A549 (cell line): Measurements from ENCODE around the gene SYNC. TPM values are rescaled to one million over a fixed set of nuclear protein-coding genes. Genes with fewer than 3 reads are reported as not detected.

Experiments used
- ATAC-seq, 2 experiments: fragments of 200-7000 bp in 1 of 2; fragments of >200 bp in 1 of 2; cut with Nextera tagmentation in 1 of 2; cut with Tn5 transposase in 1 of 2; 3 replicates each; pipeline versions ENCODE4 v1.8.0 to v1.9.1; 2018 to 2020; ENCODE audit warnings: mild to moderate bottlenecking in 1 of 2, moderate library complexity in 1 of 2
- CTCF ChIA-PET: fragments of 300-600 bp; sonication (Branson Sonifier 250); formaldehyde crosslinking; extraction: SDS; loops from one replicate; lab custom pipeline; 2021; ENCODE audit warnings: antibody characterized with exemption, inconsistent platforms; lab: Yijun Ruan, JAX
- POLR2A ChIA-PET: fragments of 350-600 bp; formaldehyde crosslinking; extraction: SDS; loops from one replicate; lab custom pipeline; 2021; ENCODE audit warnings: antibody characterized with exemption, inconsistent platforms; lab: Yijun Ruan, JAX
- DNase-seq, 2 experiments: peaks; one replicate each; pipeline versions ENCODE4 v3.0.0 to v3.0.0-alpha.2; 2011 to 2016; ENCODE audit warnings: low read depth in 1 of 2, low spot score in 1 of 2
- FAIRE-seq: peaks from 2 replicates; lab custom pipeline; 2011; peaks lifted over from hg19 to GRCh38; lab: Jason Lieb, UNC
- H3K27ac ChIP-seq, 2 experiments: fragments of >200 bp; sonication (Bioruptor Twin); formaldehyde crosslinking; 3 replicates each; pipeline ENCODE4 v1.5.1; 2016 to 2017
- H3K4me1 ChIP-seq: fragments of >200 bp; sonication (Bioruptor Twin); formaldehyde crosslinking; 3 replicates; pipeline ENCODE4 v1.6.1; 2016
- H3K4me2 ChIP-seq: fragments of >200 bp; sonication (Bioruptor Twin); formaldehyde crosslinking; 3 replicates; pipeline ENCODE4 v1.6.1; 2016
- H3K4me3 ChIP-seq: fragments of >200 bp; sonication (Bioruptor Twin); formaldehyde crosslinking; 3 replicates; pipeline ENCODE4 v1.5.1; 2016
- H3K9me3 ChIP-seq: fragments of >200 bp; sonication (Bioruptor Twin); formaldehyde crosslinking; 3 replicates; pipeline ENCODE4 v1.6.1; 2016
- BHLHE40 ChIP-seq: IDR thresholded peaks from 2 replicates; pipeline ENCODE4 v1.6.1; 2012; ENCODE audit warnings: low read depth, low read length, inconsistent platforms
- CBX2 ChIP-seq: fragments of 200-600 bp; sonication (generic); IDR thresholded peaks from 2 replicates; pipeline ENCODE4 v1.6.1; 2016; ENCODE audit warnings: low read depth, mild to moderate bottlenecking, borderline replicate concordance
- ESRRA ChIP-seq: fragments of 150-350 bp; IDR thresholded peaks from 2 replicates; pipeline ENCODE4 v1.6.1; 2014; ENCODE audit warnings: mild to moderate bottlenecking, low read length, borderline replicate concordance
- FOSB ChIP-seq: fragments of 250-450 bp; sonication (Bioruptor Pico); IDR thresholded peaks from 2 replicates; pipeline ENCODE4 v1.5.0; 2020; ENCODE audit warnings: mild to moderate bottlenecking, moderate library complexity
- FOSL2 ChIP-seq, 2 experiments: fragments of 450-650 bp in 1 of 2; fragments of >200 bp in 1 of 2; sonication (Bioruptor Twin) in 1 of 2; formaldehyde crosslinking; IDR thresholded peaks; 2 replicates each; pipeline versions ENCODE4 v1.5.0 to v1.6.1; 2016 to 2020; ENCODE audit warnings: mild to moderate bottlenecking in 1 of 2, moderate library complexity in 1 of 2
- FOXS1 ChIP-seq: fragments of 250-450 bp; sonication (Bioruptor Pico); IDR thresholded peaks from 2 replicates; pipeline ENCODE4 v1.5.0; 2020; ENCODE audit warnings: mild to moderate bottlenecking, moderate library complexity
- HDAC2 ChIP-seq: fragments of 200-600 bp; sonication (generic); IDR thresholded peaks from 2 replicates; pipeline ENCODE4 v1.6.1; 2016
- HEYL ChIP-seq: fragments of 250-450 bp; sonication (Bioruptor Pico); IDR thresholded peaks from 2 replicates; pipeline ENCODE4 v1.8.0; 2021; ENCODE audit warnings: mild to moderate bottlenecking, moderate library complexity
- HOXB13 ChIP-seq: fragments of 250-450 bp; sonication (Bioruptor Pico); IDR thresholded peaks from 2 replicates; pipeline ENCODE4 v1.5.0; 2020; ENCODE audit warnings: low read depth, mild to moderate bottlenecking, moderate library complexity
- HOXB5 ChIP-seq: fragments of 250-450 bp; sonication (Bioruptor Pico); IDR thresholded peaks from 2 replicates; pipeline ENCODE4 v1.5.0; 2020; ENCODE audit warnings: mild to moderate bottlenecking, moderate library complexity
- JUN ChIP-seq, 2 experiments: fragments of >200 bp; sonication (Bioruptor Twin); formaldehyde crosslinking; IDR thresholded peaks; 2 replicates in 1 of 2; 3 replicates in 1 of 2; pipeline ENCODE4 v1.6.1; 2016 to 2017
- JUNB ChIP-seq: fragments of >200 bp; sonication (Bioruptor Twin); formaldehyde crosslinking; IDR thresholded peaks from 2 replicates; pipeline ENCODE4 v1.6.1; 2016
- MAZ ChIP-seq: fragments of 150-350 bp; IDR thresholded peaks from 2 replicates; pipeline ENCODE4 v1.6.1; 2014; ENCODE audit warnings: antibody characterized with exemption, low read depth, low read length, borderline replicate concordance
- MYC ChIP-seq: IDR thresholded peaks from 2 replicates; pipeline ENCODE4 v1.6.1; 2012; ENCODE audit warnings: mild to moderate bottlenecking, inconsistent platforms, low read length, improper control_type of control experiment, borderline replicate concordance
- NPAS2 ChIP-seq: fragments of 250-450 bp; sonication (Bioruptor Pico); IDR thresholded peaks from 2 replicates; pipeline ENCODE4 v1.8.0; 2022; ENCODE audit warnings: mild to moderate bottlenecking, moderate library complexity, borderline replicate concordance
- TP53 ChIP-seq: fragments of 250-450 bp; sonication (Bioruptor Pico); IDR thresholded peaks from 2 replicates; pipeline ENCODE4 v1.5.0; 2021; ENCODE audit warnings: mild to moderate bottlenecking, moderate library complexity
- WGBS: methylation state at CpG from one replicate; pipeline ENCODE4 v1.1.6; 2017; ENCODE audit errors: missing lambda C conversion rate; 5-methylcytosine and 5-hydroxymethylcytosine counted together
- polyA plus RNA-seq, 4 experiments: library from polyadenylated mRNA; depleted of rRNA in 3 of 4; stranded (reverse); fragments of >200 nt; fragmentation: RNase III in 1 of 4; extraction: RNeasy Plus Mini Kit Qiagen cat#74134 plus additional on column Dnase treatment in 1 of 4; gene quantifications; 2 replicates in 3 of 4; 3 replicates in 1 of 4; pipeline ENCODE4 v1.2.3, GENCODE V29; 2011 to 2017
- TF ChIP-seq, protein P1 (sequence below): fragments of >200 bp; sonication (Bioruptor Twin); formaldehyde crosslinking; IDR thresholded peaks from 3 replicates; pipeline ENCODE4 v1.5.1; 2016
- TF ChIP-seq, protein P2 (sequence below): fragments of >200 bp; sonication (Bioruptor Twin); formaldehyde crosslinking; IDR thresholded peaks from 3 replicates; pipeline ENCODE4 v1.6.1; 2016
- TF ChIP-seq, protein P3 (sequence below): fragments of 250-450 bp; sonication (Bioruptor Pico); IDR thresholded peaks from 2 replicates; pipeline ENCODE4 v1.5.0; 2021; ENCODE audit warnings: mild to moderate bottlenecking, moderate library complexity, borderline replicate concordance
- TF ChIP-seq, protein P4 (sequence below): fragments of 250-450 bp; sonication (Bioruptor Pico); IDR thresholded peaks from 2 replicates; pipeline ENCODE4 v1.5.0; 2020; ENCODE audit warnings: low read depth, mild to moderate bottlenecking, moderate library complexity

The SYNC gene
- polyA plus RNA-seq, 2 of the 4 experiments (the other 2 are of a cell fraction) = 7.7 to 12.0 TPM

DNA sequence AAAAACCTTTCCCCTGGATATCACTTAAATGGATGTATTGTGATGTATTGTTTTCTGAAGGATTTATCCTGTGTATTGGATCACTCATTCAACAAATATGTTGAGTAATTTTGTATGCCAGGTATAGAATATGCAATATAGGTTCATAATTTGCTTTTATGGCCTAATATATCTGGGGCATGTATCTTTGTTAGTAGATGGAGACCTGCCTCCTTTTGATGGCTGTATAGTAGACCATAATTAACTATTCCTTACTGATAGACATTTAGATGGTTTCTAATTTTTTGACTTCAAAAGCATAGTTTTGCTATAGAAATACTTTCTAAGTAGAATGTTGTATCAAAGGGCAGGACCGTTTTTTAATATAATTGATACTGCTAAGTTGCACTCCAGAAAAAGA is 43.0 kb downstream of the SYNC start:
- Histone ChIP-seq H3K4me1 (no peaks in the 10 kb centered on the region), H3K27ac (no peak overlapping the region), H3K4me2 (no peak overlapping the region), H3K4me3 (no peak overlapping the region), H3K9me3 (no peaks in the 10 kb centered on the region)
- no peak for FAIRE-seq
- WGBS = 89% methylated on average over 1 of the region's 1 CpG
- DNase-seq = no peak
- ChIA-PET CTCF (interaction anchor here (1.1 kb wide), 1 partner anchor 17 kb away, joined by 3 read pairs; no protein-coding TSS in a partner anchor), POLR2A (interaction anchor here (0.6 to 1.2 kb wide), 2 partner anchors 8 to 9 kb away, joined by 5 read pairs; partner anchors contain the start of gene RBBP4)
- ATAC-seq = no peak
- TF ChIP-seq BHLHE40 (no peak), FOSL2 (IDR thresholded peaks at IDR 0.05) (no peak), FOSL2 (CRISPR knock-in tag; IDR thresholded peaks at IDR 0.05) (no peak), JUNB (no peak), CBX2 (no peak), NPAS2 (CRISPR knock-in tag) (no peak), HDAC2 (no peak), FOSB (CRISPR knock-in tag) (no peak), HOXB5 (no peak), JUN (IDR thresholded peaks at IDR 0.05) (no peak), HEYL (CRISPR knock-in tag) (no peak)
- TF ChIP-seq, protein P1, sequence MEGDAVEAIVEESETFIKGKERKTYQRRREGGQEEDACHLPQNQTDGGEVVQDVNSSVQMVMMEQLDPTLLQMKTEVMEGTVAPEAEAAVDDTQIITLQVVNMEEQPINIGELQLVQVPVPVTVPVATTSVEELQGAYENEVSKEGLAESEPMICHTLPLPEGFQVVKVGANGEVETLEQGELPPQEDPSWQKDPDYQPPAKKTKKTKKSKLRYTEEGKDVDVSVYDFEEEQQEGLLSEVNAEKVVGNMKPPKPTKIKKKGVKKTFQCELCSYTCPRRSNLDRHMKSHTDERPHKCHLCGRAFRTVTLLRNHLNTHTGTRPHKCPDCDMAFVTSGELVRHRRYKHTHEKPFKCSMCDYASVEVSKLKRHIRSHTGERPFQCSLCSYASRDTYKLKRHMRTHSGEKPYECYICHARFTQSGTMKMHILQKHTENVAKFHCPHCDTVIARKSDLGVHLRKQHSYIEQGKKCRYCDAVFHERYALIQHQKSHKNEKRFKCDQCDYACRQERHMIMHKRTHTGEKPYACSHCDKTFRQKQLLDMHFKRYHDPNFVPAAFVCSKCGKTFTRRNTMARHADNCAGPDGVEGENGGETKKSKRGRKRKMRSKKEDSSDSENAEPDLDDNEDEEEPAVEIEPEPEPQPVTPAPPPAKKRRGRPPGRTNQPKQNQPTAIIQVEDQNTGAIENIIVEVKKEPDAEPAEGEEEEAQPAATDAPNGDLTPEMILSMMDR = no peak
- TF ChIP-seq, protein P2, sequence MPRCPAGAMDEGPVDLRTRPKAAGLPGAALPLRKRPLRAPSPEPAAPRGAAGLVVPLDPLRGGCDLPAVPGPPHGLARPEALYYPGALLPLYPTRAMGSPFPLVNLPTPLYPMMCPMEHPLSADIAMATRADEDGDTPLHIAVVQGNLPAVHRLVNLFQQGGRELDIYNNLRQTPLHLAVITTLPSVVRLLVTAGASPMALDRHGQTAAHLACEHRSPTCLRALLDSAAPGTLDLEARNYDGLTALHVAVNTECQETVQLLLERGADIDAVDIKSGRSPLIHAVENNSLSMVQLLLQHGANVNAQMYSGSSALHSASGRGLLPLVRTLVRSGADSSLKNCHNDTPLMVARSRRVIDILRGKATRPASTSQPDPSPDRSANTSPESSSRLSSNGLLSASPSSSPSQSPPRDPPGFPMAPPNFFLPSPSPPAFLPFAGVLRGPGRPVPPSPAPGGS = no peak
- TF ChIP-seq, protein P3, sequence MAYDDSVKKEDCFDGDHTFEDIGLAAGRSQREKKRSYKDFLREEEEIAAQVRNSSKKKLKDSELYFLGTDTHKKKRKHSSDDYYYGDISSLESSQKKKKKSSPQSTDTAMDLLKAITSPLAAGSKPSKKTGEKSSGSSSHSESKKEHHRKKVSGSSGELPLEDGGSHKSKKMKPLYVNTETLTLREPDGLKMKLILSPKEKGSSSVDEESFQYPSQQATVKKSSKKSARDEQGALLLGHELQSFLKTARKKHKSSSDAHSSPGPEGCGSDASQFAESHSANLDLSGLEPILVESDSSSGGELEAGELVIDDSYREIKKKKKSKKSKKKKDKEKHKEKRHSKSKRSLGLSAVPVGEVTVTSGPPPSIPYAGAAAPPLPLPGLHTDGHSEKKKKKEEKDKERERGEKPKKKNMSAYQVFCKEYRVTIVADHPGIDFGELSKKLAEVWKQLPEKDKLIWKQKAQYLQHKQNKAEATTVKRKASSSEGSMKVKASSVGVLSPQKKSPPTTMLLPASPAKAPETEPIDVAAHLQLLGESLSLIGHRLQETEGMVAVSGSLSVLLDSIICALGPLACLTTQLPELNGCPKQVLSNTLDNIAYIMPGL = no peak

DNA sequence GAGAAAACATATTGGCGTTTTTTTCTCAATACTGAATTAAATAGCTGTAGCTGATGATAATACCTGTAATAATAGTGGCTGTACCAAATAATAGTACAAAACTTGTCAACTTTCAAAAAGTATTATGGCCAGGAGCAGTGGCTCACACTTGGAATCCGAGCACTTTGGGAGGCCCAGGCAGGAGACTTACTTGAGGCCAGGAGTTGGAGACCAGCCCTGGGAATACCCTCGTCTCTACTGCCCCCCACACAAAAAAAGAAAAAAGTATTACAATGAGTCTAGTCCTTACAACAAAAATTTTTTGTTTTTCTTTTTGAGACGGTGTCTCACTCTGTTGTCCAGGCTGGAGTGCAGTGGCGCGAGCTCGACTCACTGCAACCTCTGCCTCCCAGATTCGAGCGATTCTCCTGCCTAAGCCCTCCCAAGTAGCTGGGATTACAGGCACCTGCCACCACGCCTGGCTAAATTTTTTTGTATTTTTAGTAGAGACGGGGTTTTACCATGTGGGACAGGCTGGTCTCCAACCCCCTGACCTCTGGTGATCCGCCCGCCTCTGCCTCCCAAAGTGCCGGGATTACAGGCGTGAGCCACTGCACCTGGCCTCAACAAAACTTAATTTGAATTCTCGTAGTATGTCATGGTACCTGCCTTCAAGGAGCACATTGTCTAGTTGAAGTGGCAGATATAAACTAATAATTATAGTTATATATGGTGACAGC is 50.2 kb downstream of the SYNC start:
- no peak for DNase-seq
- H3K4me3 ChIP-seq = peak overlapping the region; percentile 69
- peaks cover 23% of the 10 kb centered on the region for H3K4me1 ChIP-seq
- H3K9me3 ChIP-seq = no peaks in the 10 kb centered on the region
- TF ChIP-seq FOXS1 = no peak
- no peak for TF ChIP-seq ESRRA
- TF ChIP-seq MAZ = no peak
- TF ChIP-seq HOXB5 = no peak
- no peak for TF ChIP-seq HOXB13 (CRISPR knock-in tag)
- no peak for TF ChIP-seq MYC
- no peak for TF ChIP-seq TP53 (CRISPR knock-in tag)
- TF ChIP-seq, protein P4, sequence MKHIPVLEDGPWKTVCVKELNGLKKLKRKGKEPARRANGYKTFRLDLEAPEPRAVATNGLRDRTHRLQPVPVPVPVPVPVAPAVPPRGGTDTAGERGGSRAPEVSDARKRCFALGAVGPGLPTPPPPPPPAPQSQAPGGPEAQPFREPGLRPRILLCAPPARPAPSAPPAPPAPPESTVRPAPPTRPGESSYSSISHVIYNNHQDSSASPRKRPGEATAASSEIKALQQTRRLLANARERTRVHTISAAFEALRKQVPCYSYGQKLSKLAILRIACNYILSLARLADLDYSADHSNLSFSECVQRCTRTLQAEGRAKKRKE (CRISPR knock-in tag) = no peak
- no peak for ATAC-seq
- CTCF ChIA-PET = no interaction called here
- POLR2A ChIA-PET = no interaction called here
- no peak for FAIRE-seq
- peak overlapping the region; percentile 88 to 98 for H3K27ac ChIP-seq
- 88% methylated on average over 16 of the region's 16 CpGs for WGBS
- H3K4me2 ChIP-seq = peak overlapping the region; percentile 90
